ENCODE measurements around the gene NHLRC1. TPM values are rescaled to one million over a fixed set of nuclear protein-coding genes. Genes with fewer than 3 reads are reported as not detected.

The NHLRC1 gene
- 1 to 10 TPM; 3.5 to 7.9 (median 6.0) TPM for total RNA-seq

DNA sequence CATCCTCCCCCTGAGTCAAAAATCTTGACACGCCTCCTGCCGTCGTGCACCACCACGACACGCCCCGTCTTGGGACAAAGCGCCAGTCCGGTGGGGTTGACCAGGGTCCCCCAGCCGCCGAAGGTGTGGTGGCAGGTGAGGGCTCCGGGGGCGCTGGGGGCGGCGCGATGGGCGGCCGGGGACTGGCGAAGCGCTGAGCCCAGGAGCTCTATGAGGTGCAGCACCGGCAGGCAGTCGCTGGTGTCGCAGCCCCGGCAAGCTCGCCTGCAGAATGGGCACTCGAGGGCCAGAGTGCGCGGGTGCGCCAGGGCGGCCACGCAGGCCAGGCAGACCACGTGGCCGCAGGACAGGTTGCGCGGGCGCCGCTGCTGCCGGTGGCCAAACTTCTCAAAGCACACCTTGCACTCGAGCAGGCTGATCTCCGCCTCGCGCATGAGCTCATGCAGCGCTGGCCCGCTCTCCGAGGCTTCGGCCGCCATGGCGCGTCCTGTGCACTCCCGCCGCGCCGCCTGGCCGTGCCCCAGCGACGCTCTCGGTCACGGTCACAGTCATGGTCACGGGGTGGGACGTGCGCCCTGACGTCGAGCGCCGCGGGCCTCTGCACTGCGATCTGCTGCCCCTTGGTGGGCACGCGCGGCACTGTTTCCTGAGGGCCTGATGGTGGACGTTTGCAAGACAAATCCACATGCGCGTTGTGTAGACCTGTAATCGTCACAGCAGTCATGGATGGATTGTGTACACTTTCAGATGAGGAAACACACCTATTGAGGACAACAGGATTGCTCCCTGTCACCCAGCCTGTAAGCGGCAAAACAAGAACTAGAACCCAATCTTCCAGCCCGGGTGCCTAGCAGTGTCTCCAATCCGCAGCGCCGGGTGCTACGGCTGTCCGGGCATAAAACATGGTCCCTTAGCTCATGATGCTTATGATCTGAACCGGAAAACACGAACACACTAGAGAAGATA lies at the start of gene NHLRC1:
NHLRC1 (minus strand) TSS at position 550 of the 966 bp plus-strand sequence; CDS start at position 479, 71 bp downstream.
- Histone ChIP-seq H3K4me1 (peaks cover 21% of the 10 kb centered on the region), H3K9me3 (no peaks in the 10 kb centered on the region), H3K4me3 (peak within 1 kb of the TSS; percentile 60), H3K27ac (peak within 1 kb of the TSS; percentile 64), H3K27me3 (no peaks in the 10 kb centered on the region), H3K36me3 (no peaks in the 10 kb centered on the region)
- 35% methylated on average over 22 of the region's 82 CpGs for WGBS
- peak; percentile 94 for DNase-seq (ENCODE audit: low spot score in 2 of 2)
- TF ChIP-seq POLR2A (IDR thresholded peaks at IDR 0.05) (no peak), POLR2AphosphoS5 (IDR thresholded peaks at IDR 0.05) (peak in 2 of 3 donors; percentile 94 to 95), EP300 (IDR thresholded peaks at IDR 0.05) (no peak)
- TF ChIP-seq, protein P1, sequence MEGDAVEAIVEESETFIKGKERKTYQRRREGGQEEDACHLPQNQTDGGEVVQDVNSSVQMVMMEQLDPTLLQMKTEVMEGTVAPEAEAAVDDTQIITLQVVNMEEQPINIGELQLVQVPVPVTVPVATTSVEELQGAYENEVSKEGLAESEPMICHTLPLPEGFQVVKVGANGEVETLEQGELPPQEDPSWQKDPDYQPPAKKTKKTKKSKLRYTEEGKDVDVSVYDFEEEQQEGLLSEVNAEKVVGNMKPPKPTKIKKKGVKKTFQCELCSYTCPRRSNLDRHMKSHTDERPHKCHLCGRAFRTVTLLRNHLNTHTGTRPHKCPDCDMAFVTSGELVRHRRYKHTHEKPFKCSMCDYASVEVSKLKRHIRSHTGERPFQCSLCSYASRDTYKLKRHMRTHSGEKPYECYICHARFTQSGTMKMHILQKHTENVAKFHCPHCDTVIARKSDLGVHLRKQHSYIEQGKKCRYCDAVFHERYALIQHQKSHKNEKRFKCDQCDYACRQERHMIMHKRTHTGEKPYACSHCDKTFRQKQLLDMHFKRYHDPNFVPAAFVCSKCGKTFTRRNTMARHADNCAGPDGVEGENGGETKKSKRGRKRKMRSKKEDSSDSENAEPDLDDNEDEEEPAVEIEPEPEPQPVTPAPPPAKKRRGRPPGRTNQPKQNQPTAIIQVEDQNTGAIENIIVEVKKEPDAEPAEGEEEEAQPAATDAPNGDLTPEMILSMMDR (IDR thresholded peaks at IDR 0.05), result peak; percentile 95

DNA sequence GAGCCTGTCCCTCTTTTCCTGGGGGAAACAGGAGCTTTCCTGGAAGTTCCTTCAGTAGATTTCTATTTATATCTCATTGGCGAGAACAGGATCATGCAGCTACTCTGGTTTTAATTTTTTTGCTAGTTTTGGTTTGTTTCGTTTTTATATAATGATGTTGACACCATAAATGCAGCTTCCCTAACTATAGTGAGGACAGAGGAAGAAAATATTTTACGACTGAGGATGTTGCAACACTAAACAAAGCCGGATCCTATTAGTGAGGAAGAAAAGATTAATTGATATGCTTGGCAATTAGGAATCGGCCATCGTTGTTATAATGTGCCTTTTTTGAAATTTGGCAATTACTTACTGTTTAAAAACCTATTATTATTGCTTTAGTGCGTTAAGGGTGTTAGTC lies 49.4 kb upstream of the NHLRC1 start:
- H3K36me3 ChIP-seq, result peaks cover 38% of the 10 kb centered on the region
- H3K9me3 ChIP-seq, result no peaks in the 10 kb centered on the region
- H3K4me3 ChIP-seq, result no peak overlapping the region
- TF ChIP-seq EP300 (IDR thresholded peaks at IDR 0.05), result no peak
- no peak for TF ChIP-seq POLR2A (IDR thresholded peaks at IDR 0.05)
- TF ChIP-seq, protein P1 (IDR thresholded peaks at IDR 0.05), result no peak
- TF ChIP-seq POLR2AphosphoS5 (IDR thresholded peaks at IDR 0.05), result no peak
- no peaks in the 10 kb centered on the region for H3K4me1 ChIP-seq
- H3K27me3 ChIP-seq, result no peaks in the 10 kb centered on the region
- 57% methylated on average over 7 of the region's 7 CpGs for WGBS
- H3K27ac ChIP-seq, result no peak overlapping the region
- no peak for DNase-seq (ENCODE audit: low spot score in 2 of 2)

DNA sequence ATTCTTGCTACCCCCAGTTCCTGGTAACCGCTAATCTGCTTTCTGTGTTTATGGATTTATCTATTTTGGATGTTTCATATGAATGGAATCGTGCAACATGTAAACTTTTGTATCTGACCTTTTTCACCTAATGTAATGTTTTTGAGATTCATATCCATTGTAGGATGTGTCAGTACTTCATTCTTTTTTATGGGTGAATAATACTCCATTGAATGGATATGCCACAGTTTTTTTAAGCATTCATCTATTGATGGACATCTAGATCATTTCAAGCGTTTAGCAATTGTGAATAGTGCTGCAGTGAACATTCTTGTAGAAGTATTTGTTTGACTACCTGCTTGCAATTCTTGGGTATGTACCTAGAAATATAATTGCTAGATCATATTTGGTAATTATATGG lies 45.8 kb upstream of the NHLRC1 start:
- Histone ChIP-seq H3K36me3 (peaks cover 54% of the 10 kb centered on the region), H3K4me1 (no peaks in the 10 kb centered on the region), H3K4me3 (no peak overlapping the region), H3K27me3 (no peaks in the 10 kb centered on the region), H3K27ac (no peak overlapping the region), H3K9me3 (no peaks in the 10 kb centered on the region)
- 98% methylated on average over 3 of the region's 3 CpGs for WGBS
- TF ChIP-seq POLR2A (IDR thresholded peaks at IDR 0.05) (no peak), POLR2AphosphoS5 (IDR thresholded peaks at IDR 0.05) (no peak), EP300 (IDR thresholded peaks at IDR 0.05) (no peak)
- TF ChIP-seq, protein P1 (IDR thresholded peaks at IDR 0.05), result no peak
- DNase-seq (ENCODE audit: low spot score in 2 of 2), result no peak

DNA sequence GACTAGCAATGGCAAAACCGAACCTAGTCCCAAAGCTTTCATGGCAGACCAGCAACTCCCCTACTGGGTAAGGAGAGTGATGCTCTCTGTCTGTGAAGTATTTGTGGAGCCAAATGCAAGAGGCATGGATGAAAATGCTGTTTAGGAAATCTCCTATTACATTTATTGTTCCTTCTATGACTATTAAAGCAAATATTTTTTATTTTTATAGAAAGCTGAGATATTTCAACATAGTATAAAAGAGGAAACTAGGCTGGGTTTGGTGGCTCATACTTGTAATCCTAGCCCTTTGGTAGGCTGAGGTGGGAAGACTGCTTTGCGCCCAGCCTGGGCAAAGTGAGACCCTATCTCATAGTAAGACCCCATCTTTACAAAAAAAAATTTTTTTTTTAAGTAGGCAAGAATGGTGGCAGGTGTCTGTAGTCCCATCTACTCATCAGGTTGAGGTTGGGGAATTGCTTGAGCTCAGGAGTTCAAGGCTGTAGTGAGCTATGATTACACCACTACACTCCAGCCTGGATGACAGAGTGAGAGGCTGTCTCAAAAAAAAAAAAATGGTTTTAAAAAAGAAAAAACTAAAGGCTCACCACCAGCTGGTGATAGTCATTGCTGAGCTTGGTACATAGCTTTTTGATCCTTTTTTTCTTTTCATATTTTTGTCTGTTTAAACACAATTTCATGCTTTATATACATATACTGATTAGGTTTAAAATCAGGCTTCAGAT lies 44.0 kb upstream of the NHLRC1 start:
- no peak overlapping the region for H3K4me3 ChIP-seq
- no peaks in the 10 kb centered on the region for H3K4me1 ChIP-seq
- H3K9me3 ChIP-seq, result no peaks in the 10 kb centered on the region
- TF ChIP-seq POLR2AphosphoS5 (IDR thresholded peaks at IDR 0.05), result no peak
- TF ChIP-seq POLR2A (IDR thresholded peaks at IDR 0.05), result no peak
- TF ChIP-seq, protein P1 (IDR thresholded peaks at IDR 0.05), result no peak
- TF ChIP-seq EP300 (IDR thresholded peaks at IDR 0.05), result no peak
- no peaks in the 10 kb centered on the region for H3K27me3 ChIP-seq
- H3K36me3 ChIP-seq, result peaks cover 71% of the 10 kb centered on the region
- no peak overlapping the region for H3K27ac ChIP-seq
- DNase-seq (ENCODE audit: low spot score in 2 of 2), result no peak
- 91% methylated on average over 2 of the region's 2 CpGs for WGBS

DNA sequence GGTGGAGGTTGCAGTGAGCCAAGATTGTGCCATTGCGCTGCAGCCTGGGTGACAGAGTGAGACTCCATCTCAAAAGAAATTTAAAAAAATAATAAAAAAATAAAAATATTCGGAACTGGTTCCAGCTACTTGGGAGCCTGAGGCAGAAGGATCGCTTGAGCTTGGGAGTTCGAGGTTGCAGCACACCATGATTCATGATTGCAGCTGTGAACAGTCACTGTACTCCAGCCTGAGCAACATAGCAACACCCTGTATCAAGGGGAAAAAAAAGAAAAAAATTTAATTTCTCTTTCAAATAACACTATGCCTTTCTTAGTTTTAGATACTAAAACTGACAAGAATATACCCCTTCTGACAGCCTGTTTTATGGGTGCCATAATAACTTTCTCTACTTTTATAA lies 43.3 kb upstream of the NHLRC1 start:
- no peak for TF ChIP-seq POLR2AphosphoS5 (IDR thresholded peaks at IDR 0.05)
- Histone ChIP-seq H3K9me3 (no peaks in the 10 kb centered on the region), H3K4me3 (no peak overlapping the region), H3K36me3 (peaks cover 74% of the 10 kb centered on the region), H3K4me1 (peaks cover 3% of the 10 kb centered on the region), H3K27ac (no peak overlapping the region), H3K27me3 (no peaks in the 10 kb centered on the region)
- DNase-seq (ENCODE audit: low spot score in 2 of 2), result no peak
- WGBS, result 87% methylated on average over 4 of the region's 4 CpGs

All from suprapubic skin (tissue), 4 donors.